GM06990 (cell line): ENCODE data around the gene XRCC4.

Source experiments
- DNase-seq: peaks from one replicate; pipeline ENCODE4 v3.0.0-alpha.2; 2011; ENCODE audit not compliant: insufficient read length; ENCODE audit errors: extremely low read depth
- H3K27me3 ChIP-seq: replicated peaks from 2 replicates; pipeline ENCODE4 v1.6.0; 2011; ENCODE audit warnings: low read length; ENCODE audit not compliant: control insufficient read depth, insufficient read depth
- H3K36me3 ChIP-seq: 2 replicates; pipeline ENCODE4 v1.5.1; 2011; ENCODE audit warnings: low read length; ENCODE audit not compliant: control insufficient read depth, insufficient read depth
- H3K4me3 ChIP-seq: replicated peaks from 2 replicates; pipeline ENCODE4 v1.5.1; 2011; ENCODE audit warnings: low read depth, mild to moderate bottlenecking, control low read depth, low read length
- TF ChIP-seq, protein P1 (sequence below): IDR thresholded peaks from 2 replicates; pipeline ENCODE4 v1.5.1; 2011; ENCODE audit warnings: low read length, control low read depth, mild to moderate bottlenecking, inconsistent platforms; ENCODE audit not compliant: insufficient read depth, poor library complexity, severe bottlenecking

The XRCC4 gene

DNA sequence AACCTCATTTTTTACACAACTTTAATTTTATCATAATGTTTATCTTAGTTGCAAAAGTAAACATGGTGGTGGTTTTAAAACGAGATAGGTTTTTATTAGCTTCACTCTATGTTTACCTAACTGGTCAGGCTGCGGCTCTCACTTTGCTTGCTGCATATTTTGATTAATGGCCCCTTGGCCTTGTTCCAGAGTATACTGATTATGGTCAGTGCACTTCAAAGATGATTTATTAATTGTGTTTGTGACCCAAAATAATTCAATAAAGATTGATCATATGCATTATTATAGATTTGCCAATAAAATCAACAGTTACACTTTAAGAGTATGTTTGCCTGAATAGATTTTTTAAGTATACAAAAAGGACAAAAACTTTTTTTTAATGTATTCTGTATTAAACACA lies 188.0 kb downstream of the XRCC4 start:
- H3K36me3 ChIP-seq = no peaks in the 10 kb centered on the region
- TF ChIP-seq, protein P1, sequence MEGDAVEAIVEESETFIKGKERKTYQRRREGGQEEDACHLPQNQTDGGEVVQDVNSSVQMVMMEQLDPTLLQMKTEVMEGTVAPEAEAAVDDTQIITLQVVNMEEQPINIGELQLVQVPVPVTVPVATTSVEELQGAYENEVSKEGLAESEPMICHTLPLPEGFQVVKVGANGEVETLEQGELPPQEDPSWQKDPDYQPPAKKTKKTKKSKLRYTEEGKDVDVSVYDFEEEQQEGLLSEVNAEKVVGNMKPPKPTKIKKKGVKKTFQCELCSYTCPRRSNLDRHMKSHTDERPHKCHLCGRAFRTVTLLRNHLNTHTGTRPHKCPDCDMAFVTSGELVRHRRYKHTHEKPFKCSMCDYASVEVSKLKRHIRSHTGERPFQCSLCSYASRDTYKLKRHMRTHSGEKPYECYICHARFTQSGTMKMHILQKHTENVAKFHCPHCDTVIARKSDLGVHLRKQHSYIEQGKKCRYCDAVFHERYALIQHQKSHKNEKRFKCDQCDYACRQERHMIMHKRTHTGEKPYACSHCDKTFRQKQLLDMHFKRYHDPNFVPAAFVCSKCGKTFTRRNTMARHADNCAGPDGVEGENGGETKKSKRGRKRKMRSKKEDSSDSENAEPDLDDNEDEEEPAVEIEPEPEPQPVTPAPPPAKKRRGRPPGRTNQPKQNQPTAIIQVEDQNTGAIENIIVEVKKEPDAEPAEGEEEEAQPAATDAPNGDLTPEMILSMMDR = no peak
- no peak overlapping the region for H3K4me3 ChIP-seq
- no peaks in the 10 kb centered on the region for H3K27me3 ChIP-seq
- DNase-seq = no peak

DNA sequence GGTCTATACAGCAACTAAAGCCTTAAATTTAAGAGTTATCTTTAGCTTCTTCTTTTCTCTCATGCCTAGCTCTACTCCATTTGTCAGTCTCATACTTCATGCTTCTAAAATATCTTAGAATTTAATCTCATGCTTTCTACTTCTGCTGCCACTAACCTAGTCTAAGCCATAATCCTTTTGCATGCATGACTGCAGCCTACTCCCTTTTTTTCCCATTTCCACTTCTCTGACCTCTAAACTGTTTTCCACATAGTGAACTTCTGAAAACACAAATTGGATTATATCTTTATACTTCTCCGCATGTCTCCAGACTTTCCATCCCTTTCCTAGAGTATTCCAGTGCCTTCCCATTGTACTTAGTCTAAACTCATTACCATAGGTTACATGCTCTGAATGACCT lies 193.0 kb downstream of the XRCC4 start:
- Histone ChIP-seq H3K27me3 (no peaks in the 10 kb centered on the region), H3K36me3 (no peaks in the 10 kb centered on the region), H3K4me3 (no peak overlapping the region)
- TF ChIP-seq, protein P1 = no peak
- DNase-seq = no peak

DNA sequence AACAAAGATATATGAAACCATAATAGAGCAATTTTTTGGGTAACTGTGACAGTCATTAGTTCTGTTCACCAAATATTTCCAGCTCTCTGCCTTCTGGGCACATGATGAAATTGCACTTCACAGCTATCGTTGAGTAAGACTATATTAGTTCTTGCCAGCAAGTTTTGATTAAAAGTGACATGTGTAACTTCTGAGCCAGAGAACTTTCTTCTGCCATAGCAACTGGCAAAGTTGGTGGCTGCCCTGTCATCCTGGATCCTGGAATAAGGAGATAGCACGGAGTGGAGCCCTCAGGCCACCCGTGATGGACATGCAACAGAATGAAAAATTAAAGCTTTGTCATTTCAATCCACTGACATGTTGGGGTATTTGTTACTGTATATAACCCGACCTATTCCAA lies 199.8 kb downstream of the XRCC4 start:
- no peak overlapping the region for H3K4me3 ChIP-seq
- TF ChIP-seq, protein P1 = no peak

DNA sequence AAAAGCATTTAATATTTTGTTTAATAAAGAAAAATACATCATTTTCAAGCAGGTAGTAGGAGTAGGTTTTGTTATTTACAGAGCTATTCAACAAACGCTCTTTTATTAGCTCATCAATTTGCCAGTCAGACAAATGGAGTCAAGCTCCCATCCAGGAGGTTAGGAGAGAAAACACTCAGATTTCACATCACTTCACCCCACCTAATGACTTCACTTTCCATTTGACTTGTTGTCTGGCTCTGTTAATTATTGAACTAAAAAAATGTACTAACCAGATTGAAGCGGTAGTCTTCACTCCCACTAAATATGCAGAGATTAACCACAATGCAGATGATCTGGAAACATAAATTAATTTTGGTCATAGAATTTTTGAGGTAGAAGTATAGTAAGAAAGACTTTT lies 200.6 kb downstream of the XRCC4 start:
- Histone ChIP-seq H3K4me3 (no peak overlapping the region), H3K27me3 (no peaks in the 10 kb centered on the region), H3K36me3 (no peaks in the 10 kb centered on the region)
- TF ChIP-seq, protein P1 = no peak
- DNase-seq = no peak

More for the DNA sequence above, 199.8 kb downstream of the XRCC4 start:
- no peaks in the 10 kb centered on the region for H3K27me3 ChIP-seq
- DNase-seq = no peak
- H3K36me3 ChIP-seq = no peaks in the 10 kb centered on the region

DNA sequence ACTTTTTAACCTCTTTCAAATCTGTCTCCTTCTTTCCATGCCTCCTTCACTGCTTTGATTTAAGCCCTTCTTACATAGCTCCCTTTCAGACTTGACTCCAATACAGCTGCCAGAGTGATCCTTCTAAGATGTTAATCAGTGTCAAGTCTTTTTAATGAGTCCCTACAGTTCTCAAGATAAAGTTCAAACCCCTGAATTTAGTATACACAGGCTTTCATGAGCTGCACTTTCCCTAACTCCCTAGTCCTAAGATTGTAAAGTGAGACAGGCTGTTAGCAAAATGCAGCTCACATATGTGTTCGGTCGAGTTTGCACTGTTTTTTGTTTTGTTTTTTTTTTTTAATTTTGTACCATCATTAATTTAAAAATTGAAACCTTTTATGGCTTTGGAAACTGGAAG lies 203.8 kb downstream of the XRCC4 start:
- Histone ChIP-seq H3K4me3 (no peak overlapping the region), H3K27me3 (no peaks in the 10 kb centered on the region), H3K36me3 (no peaks in the 10 kb centered on the region)
- TF ChIP-seq, protein P1 = no peak
- DNase-seq = no peak

DNA sequence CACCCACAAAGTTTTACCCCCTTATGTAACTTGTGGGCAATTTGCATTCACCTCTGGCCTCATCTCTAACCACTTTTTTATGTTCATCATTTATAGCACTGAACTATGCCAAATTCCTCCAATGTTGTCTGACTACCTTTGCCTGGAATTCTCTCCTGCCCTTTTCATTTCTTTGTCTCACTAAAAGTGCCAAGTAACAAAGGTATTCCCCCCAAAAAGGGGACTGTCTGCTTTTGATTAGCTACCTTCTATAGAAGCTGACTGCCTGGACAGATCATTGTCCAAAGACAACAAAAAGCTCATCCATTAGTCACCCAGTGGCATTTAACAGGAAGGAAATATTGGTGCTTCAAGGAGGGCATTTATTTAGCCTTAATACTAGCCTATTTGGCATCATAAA lies 204.3 kb downstream of the XRCC4 start:
- Histone ChIP-seq H3K27me3 (no peaks in the 10 kb centered on the region), H3K4me3 (no peak overlapping the region), H3K36me3 (no peaks in the 10 kb centered on the region)
- DNase-seq = no peak
- TF ChIP-seq, protein P1 = no peak
